Neutrophil (primary cell): ENCODE results near the gene TRIM44.

ENCODE experiments used
- H3K27ac ChIP-seq: fragments of 200-600 bp; sonication (generic); 2 replicates; pipeline ENCODE4 v1.5.1; 2016; ENCODE audit warnings: mild to moderate bottlenecking, moderate library complexity
- H3K27me3 ChIP-seq: fragments of 200-600 bp; sonication (generic); 2 replicates; pipeline ENCODE4 v1.6.0; 2016; ENCODE audit warnings: mild to moderate bottlenecking
- H3K36me3 ChIP-seq: fragments of 200-600 bp; sonication (generic); 2 replicates; pipeline ENCODE4 v1.5.1; 2017
- H3K4me1 ChIP-seq, 2 experiments: fragments of 200-600 bp in 1 of 2; sonication (generic) in 1 of 2; 1 replicate in 1 of 2; 2 replicates in 1 of 2; pipeline versions ENCODE4 v1.5.1 to v1.6.1; 2013 to 2016; ENCODE audit warnings: low read depth in 1 of 2, low read length in 1 of 2, mild to moderate bottlenecking in 1 of 2, moderate library complexity in 1 of 2; ENCODE audit not compliant: control insufficient read depth in 1 of 2, insufficient read depth in 1 of 2
- H3K4me3 ChIP-seq, 2 experiments: fragments of 200-600 bp in 1 of 2; sonication (generic) in 1 of 2; 1 replicate in 1 of 2; 2 replicates in 1 of 2; pipeline ENCODE4 v1.5.1; 2013 to 2016; ENCODE audit warnings: low read depth in 1 of 2, low read length in 1 of 2, mild to moderate bottlenecking in 1 of 2, moderate library complexity in 1 of 2
- H3K9me3 ChIP-seq: fragments of 200-600 bp; sonication (generic); 2 replicates; pipeline ENCODE4 v1.5.1; 2016
- CTCF ChIP-seq: fragments of 200-600 bp; sonication (generic); IDR thresholded peaks from 2 replicates; pipeline ENCODE4 v1.5.1; 2016; ENCODE audit warnings: antibody characterized with exemption

Gene TRIM44

GRCh38 chr11:35742707-35743454 lies 80.3 kb downstream of the TRIM44 start:
- H3K27ac ChIP-seq = no peak overlapping the region
- H3K9me3 ChIP-seq = no peaks in the 10 kb centered on the region
- H3K4me1 ChIP-seq = no peaks in the 10 kb centered on the region
- H3K4me3 ChIP-seq = no peak overlapping the region
- no peaks in the 10 kb centered on the region for H3K27me3 ChIP-seq
- no peak for TF ChIP-seq CTCF
- no peaks in the 10 kb centered on the region for H3K36me3 ChIP-seq

GRCh38 chr11:35746356-35747153 lies 84.0 kb downstream of the TRIM44 start:
- Histone ChIP-seq H3K9me3 (no peaks in the 10 kb centered on the region), H3K4me1 (no peaks in the 10 kb centered on the region), H3K36me3 (no peaks in the 10 kb centered on the region), H3K27ac (no peak overlapping the region), H3K4me3 (no peak overlapping the region), H3K27me3 (no peaks in the 10 kb centered on the region)
- TF ChIP-seq CTCF = no peak

DNA sequence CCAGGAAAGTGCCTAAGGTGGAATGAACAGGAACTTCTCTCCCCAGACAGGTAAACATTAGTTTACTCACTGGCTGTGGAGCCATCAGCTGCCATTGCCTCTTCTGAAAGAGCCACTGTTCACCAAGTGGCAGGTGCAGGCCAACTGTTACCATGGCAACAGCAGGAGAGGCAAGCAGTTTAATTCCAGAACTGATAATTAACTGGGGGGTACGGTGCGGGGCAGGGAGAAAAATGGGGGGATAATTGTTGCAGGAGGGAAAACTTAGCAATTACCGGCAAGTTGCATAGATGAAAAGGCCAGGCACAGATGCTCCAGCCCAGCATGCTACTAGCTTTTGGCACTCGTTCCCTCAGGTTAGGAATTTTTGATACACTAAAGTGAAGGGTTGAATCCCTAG lies 85.1 kb downstream of the TRIM44 start:
- no peak overlapping the region for H3K4me3 ChIP-seq
- no peaks in the 10 kb centered on the region for H3K36me3 ChIP-seq
- no peak for TF ChIP-seq CTCF
- no peaks in the 10 kb centered on the region for H3K4me1 ChIP-seq
- no peak overlapping the region for H3K27ac ChIP-seq
- no peaks in the 10 kb centered on the region for H3K27me3 ChIP-seq
- H3K9me3 ChIP-seq = no peaks in the 10 kb centered on the region

DNA sequence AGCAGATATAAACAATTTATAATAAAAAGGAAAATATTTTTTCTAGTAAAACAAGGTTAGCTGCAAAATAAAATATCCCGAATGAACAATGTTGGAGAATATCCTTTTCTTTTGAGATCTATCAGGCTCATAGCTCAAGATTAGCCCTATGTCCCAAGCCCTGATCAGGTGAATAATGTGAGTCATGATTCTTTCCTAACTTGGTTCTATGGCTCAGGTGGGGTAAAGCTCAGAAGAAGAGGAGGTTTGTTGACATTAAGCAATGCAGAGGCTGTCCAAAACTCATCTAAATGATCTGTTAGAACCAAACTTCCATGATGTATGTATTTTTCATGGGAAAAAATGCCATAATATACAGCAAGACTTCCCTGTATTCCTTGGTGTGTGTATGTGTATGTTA lies 86.1 kb downstream of the TRIM44 start:
- no peak overlapping the region for H3K4me3 ChIP-seq
- H3K4me1 ChIP-seq = no peaks in the 10 kb centered on the region
- no peaks in the 10 kb centered on the region for H3K36me3 ChIP-seq
- no peaks in the 10 kb centered on the region for H3K9me3 ChIP-seq
- TF ChIP-seq CTCF = no peak
- H3K27me3 ChIP-seq = no peaks in the 10 kb centered on the region
- H3K27ac ChIP-seq = no peak overlapping the region

DNA sequence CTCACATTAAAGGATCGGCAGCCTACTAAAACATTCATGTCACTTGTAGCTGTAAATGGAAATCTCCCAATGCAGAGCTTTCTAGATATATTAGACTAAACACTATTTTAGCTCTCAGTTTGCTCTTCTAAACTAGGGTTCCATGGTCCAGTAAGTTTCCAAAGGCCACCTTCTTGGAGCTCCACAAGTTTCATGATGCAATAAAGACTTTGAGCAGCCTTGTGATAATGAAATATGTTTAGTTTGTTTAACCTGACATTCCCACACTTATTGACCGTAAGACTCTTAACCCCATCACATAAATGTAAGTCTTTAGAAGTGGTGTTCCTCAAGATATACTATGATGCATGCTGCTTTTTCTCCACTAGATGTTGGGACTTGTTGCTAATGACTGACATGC lies 87.7 kb downstream of the TRIM44 start:
- TF ChIP-seq CTCF = no peak
- no peaks in the 10 kb centered on the region for H3K9me3 ChIP-seq
- no peak overlapping the region for H3K4me3 ChIP-seq
- H3K36me3 ChIP-seq = no peaks in the 10 kb centered on the region
- H3K27ac ChIP-seq = no peak overlapping the region
- no peaks in the 10 kb centered on the region for H3K4me1 ChIP-seq
- no peaks in the 10 kb centered on the region for H3K27me3 ChIP-seq
